GM18870 (cell line): ENCODE results near the gene P4HA2.
A peak's percentile ranks its signal among the peaks of the same experiment; 100 is the strongest.

Experiments used
- ATAC-seq: cut with Tn5 transposase; IDR thresholded peaks from one replicate; pipeline ENCODE4 v1.9.1; 2021; ENCODE audit warnings: moderate library complexity; ENCODE audit not compliant: unreplicated experiment

The P4HA2 gene

DNA sequence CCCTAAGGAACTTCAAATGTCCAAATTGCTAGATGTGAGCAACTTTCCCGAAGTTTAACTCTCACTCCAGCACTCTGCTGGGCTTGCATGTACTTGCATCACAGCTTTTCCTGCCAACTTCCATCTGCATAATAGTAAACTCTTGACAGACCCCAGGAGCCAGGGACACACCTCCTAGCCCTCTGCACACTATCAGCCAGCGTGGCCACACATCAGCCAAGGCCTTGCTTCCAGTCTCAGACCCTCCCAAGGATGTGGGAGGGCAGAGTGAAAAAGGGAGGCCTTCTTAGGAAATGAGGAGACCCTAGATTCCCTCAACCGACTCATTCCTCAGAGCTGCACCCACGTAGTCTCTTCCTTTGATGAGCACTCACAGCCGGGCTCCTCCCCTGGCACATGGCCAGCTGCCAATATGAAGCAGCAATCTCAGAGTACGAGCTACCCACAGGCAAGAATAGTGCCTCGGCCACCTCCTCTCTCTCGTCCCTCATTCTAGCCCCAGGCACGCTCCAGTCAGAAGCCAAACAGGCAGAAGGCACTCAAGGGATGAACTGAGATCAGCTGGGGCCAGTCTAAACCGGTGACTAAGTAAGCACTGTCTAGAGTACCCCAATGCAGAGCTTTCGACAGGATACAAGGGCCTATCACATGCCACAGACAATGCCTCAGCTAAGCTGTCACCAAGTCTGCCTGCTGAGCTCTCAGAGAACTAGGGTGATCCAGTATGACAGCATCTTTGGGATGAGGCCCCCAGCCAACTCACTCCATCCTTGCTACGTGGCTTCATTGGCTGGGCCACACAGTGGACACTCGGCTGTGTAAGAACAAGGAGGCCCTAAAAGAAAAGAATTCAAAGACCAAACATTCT is 2.3 kb downstream of the P4HA2 start:
- no peak for ATAC-seq

DNA sequence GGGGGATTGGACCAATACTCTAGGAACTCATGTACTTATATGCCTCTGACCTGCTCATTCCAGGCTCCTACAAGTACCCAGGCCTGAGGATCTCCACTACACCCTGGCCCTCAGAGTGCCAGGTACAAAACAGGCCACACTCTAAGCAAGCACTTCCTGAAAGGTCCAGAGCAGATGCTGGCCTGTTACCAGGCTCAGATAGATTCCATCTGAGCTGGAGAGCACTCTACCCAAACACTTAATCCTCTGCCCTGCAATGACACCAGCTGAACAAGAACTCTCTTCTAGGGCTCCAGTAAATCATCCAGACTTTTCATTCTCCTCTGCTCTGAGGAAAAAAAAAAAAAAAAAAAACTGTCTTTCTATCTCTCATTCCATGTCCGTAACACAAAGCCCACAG is 2.9 kb downstream of the P4HA2 start:
- ATAC-seq: no peak

DNA sequence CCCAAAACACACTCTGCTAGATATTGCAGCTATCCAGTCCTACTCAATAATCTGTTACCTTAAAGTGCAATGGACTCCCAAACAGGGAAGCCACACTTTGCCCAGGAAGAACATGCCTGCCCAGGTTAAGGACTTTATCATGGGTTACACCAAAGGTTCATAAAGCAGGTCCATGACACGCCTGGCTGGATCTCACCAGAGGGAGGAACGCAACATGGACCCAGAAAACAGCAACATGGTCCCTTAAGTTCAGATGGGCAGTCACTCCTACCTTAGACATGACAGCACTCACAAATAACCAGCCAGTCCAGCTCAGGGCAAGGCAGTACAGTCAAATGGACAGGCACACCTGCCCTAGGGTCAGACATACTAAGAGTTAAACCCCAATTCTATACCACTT is 3.8 kb downstream of the P4HA2 start:
- ATAC-seq: no peak

DNA sequence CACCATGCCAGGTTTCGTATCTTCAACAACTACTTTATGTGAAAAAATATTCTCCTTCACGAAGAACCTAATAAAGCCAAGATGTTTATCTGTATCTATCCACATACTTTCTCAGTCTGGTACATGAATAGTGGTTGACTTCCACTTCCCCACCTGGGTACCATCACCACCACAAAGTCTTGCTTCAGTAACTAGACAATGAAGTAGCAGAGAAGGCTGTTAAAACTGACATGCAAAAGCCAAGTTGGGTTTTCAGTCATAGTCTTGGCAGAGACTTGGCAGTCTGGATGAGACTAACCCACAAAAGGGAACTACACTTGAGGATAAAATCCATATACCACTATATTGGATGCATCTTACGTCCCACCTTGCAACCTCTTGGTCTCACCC is 5.0 kb downstream of the P4HA2 start:
- peak; percentile 75 for ATAC-seq

DNA sequence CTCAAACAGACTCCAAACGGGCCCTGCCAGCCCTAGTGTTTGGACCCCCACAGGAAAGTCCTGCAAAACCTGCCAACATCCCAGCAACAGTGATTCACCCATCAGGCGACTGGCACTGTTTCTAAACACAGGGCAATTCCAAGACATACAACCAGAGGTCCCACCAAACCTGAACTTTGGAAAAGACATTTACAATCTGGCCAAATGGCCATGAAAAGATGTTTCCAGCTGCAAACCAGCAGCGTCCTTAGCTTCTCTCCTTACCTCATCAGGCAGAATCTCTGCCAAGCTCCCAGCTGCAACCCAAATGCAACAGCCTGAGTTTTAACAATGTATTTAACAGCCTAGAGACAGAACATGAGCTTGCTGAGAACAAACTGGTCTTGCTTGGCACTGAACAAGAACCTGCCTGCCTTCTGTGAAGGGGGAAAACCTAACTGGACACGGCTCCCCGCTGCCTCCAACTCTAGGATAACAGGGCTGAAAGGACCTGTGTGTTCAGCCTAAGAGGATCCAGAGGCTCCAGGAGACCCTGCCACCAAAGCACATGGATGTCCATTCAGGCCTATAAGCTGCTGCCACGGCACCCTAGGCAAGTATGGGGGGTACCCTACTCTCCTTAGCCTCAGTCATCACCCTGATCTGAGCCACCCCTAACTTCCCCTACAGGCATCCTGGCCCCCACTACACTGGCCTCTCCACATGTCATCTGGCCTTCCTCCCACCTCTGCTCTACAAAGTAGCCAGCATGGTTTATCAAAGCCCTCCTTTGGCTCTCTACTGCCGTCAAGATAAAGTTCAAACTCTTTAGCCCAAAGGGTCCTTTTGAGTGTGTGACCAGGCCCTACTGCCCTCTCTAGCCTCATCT is 5.6 kb downstream of the P4HA2 start:
- no peak for ATAC-seq

DNA sequence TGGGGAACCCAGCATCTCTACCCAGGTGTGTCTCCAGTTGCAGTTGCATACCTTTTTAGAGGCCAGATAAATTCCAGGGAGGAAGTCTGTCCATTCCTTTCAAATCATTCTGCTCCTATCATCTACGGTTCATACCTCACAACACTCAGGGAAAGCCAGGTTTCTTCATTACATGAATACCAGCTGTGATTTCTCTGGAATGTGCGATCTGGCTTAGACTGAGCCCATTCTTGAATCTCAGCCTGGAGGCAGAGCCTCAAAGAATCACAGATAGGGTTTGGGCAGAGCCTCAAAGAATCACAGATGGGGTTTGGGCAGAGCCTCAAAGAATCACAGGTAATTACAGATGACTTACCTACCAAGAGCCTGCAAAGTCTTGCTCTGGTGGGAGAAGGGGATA is 7.2 kb downstream of the P4HA2 start:
- ATAC-seq: no peak

DNA sequence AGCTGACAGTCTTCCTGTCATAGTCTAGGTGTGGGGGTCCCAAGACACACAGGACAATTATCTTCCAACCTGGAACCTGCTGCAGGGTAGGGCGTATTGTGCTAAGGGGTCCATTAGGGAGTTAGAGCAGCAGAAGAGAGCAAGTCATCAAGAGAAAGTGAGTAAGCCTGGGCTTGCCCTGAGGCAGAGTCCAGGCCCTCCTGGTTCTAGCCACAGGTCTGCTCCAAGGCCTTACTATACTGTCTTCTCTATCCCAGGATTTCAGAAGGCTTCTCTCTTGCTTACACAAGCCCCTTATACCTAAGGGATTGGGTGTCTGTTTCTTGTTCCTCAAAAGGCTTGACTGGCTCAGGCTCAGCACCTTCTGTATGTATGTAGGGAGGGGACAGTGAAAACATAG is 7.7 kb downstream of the P4HA2 start:
- no peak for ATAC-seq

DNA sequence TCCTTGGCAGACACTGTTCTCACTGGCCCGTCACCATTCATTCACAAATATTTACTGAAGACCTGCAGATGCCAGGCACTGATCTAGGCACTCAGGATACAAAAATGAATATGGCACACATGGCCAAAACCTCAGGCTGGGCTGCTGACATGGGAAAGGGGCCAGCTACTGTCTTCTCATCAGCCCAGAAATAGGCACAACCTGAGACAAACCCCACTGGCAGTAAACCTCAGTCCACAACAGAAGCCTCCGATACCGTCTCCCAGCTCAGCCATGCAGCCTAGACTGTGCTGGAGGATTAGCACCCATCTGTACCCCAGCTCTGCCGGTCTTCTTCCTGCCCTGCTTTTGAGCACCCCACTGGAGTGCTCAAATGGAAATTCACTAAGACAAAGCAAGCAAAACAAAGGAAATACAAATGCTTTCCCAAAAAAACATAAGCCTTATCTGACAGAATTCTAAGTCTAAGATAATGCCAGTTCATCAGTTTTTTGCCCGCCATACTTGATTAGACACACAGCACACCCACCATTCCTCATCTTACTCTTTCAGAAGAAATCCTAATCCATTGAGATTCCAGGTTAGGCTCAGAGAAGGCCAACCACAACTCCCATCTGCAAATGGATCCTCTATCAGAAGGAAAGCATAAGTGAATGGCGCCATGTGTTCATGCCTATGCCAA is 8.2 kb downstream of the P4HA2 start:
- no peak for ATAC-seq

DNA sequence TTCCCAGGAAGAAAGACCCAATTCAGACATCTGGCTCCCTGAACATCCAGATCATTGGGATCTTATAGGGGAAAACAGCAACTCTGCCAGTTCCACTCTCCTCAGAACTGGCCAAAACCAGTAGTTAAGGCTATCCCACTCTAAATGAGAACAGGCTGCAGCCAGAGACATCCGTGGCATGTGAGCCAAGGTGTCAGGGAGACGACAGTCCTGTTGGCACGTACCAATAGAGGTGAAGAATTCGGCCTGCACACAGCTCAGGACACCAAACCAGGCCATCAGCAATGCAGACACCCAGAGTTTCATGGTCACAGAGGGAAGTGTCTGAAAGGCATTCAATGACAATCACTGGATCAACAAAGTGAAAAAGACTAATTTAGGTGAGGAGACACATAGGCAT is 9.3 kb downstream of the P4HA2 start:
- ATAC-seq: no peak

DNA sequence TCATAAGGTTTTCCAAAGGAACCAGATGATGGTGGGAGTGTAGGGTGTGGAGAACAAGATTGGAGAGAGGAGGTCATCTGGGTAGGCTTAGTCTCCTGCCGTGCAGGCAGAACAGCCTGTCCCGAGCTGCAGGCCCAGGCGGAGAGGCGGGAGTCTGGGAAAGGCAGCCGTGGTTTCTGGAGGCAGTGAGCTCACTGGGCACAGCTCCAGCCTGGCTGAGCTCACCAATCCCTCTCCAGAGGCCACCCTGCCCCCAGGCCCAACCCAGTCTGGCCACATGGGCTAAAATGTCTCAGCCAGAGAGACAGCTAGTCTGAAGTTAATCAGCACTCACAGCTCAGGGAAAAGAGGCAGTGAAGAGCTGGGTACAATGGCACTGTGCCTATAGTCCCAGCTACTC is 12.3 kb downstream of the P4HA2 start:
- no peak for ATAC-seq

DNA sequence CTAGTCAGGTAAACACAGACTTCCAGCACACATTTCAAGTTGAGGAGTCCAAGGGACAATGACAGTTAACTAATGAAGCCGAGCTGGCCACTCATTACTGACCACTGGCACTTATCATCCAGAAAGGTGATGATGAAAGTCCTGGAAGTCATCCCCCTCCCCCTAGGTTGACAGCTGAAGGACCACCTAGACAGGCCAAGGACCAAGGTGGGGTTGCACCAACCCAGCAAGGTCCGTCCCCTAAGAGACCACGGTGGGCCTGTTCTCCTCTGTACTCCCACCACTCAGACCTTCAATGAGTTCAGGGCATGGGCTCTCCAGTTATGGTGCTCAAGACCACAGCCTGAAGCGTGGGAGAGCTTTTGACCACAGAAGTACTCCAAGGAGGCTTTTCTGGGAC is 13.2 kb downstream of the P4HA2 start:
- ATAC-seq: no peak

DNA sequence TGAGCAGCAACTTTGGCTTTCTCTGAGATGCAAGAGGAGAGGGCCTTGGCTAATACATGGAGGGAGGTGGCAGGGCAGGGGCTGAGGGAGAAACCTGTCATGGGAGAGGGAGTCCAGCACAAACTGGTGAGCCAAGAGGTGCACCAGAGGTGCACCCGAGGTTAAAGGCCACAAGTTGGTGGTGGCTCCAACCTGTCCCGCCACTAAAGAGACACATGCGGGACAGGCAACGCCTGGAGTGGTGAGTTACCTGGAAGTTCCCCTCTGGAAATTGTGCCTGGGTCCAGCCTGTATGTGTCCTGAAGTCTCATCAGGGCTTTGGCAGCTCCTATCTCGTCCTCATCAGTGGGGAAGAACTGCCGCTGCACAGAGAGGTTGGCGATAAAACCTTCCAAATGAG is 14.0 kb downstream of the P4HA2 start:
- no peak for ATAC-seq

DNA sequence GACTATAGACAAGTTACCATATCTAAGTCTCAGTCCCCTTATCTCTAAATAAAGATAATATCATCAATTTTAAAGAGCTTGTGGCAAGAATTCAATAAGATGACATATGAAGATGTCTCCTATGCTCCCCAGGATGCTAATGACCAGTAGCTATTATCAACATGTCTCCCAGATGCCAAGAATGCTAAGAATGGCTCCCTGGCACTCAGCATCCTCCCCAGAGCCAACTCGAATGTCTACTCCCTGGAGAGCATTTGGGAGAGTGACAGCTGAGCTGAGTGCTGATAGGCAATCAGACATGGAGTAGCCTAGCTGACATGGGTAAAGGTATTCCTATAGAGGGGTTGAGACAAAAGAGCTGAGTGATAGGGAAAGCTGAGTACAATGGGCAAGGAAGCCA is 15.9 kb downstream of the P4HA2 start:
- no peak for ATAC-seq

DNA sequence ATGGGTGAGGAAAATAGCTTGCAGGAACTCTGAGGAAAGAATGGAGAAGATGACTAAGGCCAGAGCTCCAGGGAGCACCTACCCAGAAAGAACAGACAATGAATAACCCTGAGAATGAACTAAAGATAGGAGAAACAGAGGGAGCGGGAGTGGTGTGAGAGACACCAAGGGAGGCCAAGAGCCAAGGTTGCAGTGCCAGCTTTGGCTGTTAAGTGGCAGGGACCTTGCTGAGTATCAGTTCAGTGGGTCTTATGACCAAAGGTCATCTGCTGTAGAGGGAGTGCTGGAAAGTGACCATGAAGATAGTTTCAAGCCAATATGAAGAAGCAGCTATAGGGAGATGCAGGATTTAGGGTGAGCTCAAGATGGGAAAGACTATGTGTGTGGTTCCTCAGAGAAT is 16.7 kb downstream of the P4HA2 start:
- ATAC-seq: no peak

DNA sequence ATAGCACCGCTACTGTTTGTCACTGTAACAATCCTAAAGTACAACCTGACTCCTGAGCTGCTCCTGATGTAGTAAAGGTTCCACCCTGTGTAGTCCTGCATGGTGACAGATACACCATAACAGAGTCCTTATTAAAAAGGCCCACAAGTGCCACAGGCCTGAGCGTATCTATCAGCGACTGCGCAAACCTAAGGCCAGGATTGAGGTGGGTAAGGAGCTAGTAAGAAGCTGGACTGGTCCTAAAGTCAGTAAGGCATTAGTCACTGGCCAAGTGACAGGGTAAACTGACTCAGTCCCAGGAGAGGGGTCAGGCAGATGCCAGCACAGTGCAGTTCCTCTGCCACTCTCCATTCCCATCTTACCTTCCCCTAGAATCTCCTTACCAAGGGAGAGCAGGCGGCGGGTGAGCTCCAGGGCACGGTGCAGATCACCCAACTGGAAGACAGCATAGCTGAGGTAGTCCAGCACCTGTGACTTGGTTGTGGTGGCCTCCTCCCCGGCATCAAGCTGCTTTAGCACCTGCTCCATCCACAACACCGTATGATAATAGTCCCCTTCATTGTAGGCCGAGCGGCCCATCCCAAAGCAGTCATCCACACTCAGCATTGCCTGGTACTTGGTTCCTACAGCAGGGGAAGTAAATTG is 17.6 kb downstream of the P4HA2 start:
- ATAC-seq: no peak

DNA sequence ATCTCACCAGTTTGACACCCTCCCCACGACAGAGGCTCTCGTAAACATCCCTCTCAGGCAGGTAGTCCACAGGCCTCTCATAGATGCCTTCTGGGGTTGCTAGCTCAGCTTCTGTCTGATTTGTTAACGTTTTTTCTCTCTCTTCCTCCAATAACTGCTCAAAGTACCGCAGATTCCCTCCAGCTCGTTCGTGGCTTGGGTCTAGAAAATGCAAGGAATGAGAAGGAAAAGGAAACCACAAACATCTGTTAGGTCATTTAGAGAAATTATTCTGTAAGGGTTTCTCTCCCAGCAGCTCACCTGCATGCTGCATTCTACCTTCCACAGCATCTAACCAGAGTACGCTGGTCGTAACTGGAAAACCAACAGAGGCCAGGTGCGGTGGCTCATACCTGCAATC is 18.5 kb downstream of the P4HA2 start:
- no peak for ATAC-seq

DNA sequence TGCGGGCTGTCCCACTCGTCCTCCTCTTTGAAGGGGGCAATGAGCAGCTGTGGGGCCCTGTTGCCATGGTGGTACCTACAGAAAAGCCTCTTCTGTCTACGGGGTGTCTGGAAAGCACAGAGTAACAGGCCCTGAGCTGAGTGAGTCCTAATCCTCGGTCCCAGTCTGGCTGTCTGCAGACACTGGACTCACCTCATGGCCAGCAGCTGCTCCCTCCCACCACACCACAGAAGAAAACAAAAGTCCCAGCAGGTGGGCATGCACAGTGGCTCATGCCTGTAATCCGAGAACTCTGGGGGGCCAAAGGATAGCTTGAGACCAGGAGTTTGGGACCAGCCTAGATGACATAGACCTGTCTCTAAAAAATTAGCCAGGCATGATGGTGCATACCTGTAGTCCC is 19.9 kb downstream of the P4HA2 start:
- ATAC-seq: no peak

DNA sequence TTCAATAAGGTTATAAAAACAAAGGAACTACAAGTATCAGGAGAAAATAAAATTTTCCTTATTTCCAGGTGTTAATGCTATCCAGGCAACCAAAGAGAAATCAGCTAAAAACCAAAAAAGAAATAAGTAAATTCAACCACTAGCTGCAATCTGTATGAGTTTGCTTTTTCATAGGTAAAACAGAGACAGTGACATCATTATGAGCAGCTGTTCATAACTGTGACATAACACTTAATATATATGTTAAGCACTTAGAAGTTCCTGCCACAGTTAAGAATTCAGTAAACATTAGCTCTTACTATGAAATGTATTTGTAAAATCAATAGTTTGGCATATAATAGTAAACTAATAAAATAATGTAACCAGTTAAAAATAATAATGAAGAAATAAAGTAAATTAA is 20.9 kb downstream of the P4HA2 start:
- ATAC-seq: no peak

DNA sequence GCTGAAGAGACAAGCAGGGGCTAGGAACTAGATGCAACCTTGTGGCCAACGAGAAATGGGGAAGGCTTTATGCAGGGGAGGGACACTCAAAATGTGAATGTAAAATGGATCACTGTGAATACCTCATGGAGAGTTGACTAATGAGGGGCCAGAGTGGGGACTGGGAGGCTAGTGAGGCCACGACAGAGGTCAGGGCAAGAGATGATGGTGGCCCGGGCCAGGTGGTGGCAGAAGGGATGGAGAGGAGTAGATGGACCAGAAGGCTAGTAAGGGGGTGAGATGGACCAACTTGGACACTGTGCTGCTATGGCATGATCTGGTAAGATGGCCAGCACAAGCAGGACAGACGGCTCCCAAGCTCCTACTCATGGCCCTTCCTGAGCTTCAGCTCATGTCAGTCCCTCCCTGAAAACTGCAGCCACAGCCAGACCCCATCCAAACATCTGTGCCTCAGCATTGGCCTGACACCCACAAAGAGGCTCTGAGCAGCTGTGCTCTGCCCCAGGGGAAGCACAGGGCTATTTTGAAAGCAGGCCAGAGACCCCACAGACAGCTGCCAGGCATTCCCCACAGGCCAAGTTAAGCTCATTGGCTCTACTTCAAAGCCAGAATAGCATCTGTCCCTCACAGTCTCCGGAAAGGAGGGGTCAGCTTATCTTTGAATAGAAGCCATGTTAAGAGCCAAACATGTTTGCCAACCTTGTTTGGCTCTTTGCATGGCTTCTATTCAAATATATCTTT is 22.1 kb downstream of the P4HA2 start:
- no peak for ATAC-seq

DNA sequence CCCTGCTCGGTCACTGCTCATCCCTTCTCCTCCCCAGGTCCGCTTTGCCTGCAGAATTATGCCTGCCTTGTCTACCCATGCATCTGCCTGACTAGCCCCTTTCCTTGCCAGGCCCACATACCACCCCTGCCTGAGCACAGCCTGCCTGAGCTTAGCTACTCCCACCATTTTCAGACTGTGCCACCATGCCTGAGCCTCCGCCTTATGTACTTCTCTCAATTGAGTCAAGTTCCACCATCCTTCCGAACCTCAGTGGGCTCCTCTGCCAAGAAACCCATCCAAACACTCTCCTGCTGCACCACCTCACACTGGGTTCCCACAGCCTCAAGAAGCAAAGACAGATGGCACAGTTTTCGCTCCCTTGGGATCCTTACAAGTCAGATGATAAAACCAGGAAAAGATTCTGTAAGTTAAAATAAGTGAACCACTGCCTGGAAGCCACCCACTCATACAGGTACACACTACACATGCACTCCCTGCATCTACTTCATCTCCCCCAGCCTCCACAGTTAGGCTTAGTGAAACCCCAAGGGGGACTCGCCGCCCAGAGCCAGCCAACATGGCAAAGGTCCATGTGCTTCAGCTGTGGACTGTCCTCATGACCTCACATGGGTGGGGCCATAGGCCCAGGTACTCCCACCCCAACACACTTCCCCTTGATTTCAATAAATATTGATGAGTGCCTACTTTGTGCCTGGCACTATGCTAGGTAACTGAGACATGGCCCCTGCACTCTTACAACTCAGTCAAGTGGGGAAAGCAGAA is 23.1 kb downstream of the P4HA2 start:
- ATAC-seq: no peak
